Osteocyte (in vitro differentiated cells): ENCODE data around the gene HAUS5. TPM values are rescaled to one million over a fixed set of nuclear protein-coding genes. Genes with fewer than 3 reads are reported as not detected.
"Not testable (repeated sequence)": the region's sequence is repeated elsewhere in the genome, so short reads cannot be mapped to it uniquely, and the experiment has no call there.

Source experiments
- DNase-seq: peaks from one replicate; pipeline ENCODE4 v3.0.0; 2021; ENCODE audit warnings: mixed read lengths; ENCODE audit not compliant: unreplicated experiment; ENCODE audit errors: extremely low spot score
- H3K27ac Mint-ChIP-seq: one replicate; pipeline ENCODE4 v1.8.0; 2021; ENCODE audit warnings: mild to moderate bottlenecking, mixed read lengths; ENCODE audit not compliant: unreplicated experiment
- H3K27me3 Mint-ChIP-seq: one replicate; pipeline ENCODE4 v1.8.0; 2021; ENCODE audit warnings: mixed read lengths; ENCODE audit not compliant: unreplicated experiment
- H3K36me3 Mint-ChIP-seq: one replicate; pipeline ENCODE4 v1.8.0; 2021; ENCODE audit warnings: mixed read lengths; ENCODE audit not compliant: unreplicated experiment
- H3K4me1 Mint-ChIP-seq: one replicate; pipeline ENCODE4 v1.8.0; 2021; ENCODE audit warnings: mixed read lengths; ENCODE audit not compliant: unreplicated experiment
- H3K4me3 Mint-ChIP-seq: one replicate; pipeline ENCODE4 v1.8.0; 2021; ENCODE audit warnings: mild to moderate bottlenecking, moderate library complexity, mixed read lengths; ENCODE audit not compliant: unreplicated experiment
- H3K9me3 Mint-ChIP-seq: one replicate; pipeline ENCODE4 v1.8.0; 2021; ENCODE audit warnings: mixed read lengths; ENCODE audit not compliant: unreplicated experiment
- total RNA-seq: library from RNA; stranded (reverse); gene quantifications from 2 replicates; pipeline ENCODE4 v1.2.1, GENCODE V29; 2021
- TF ChIP-seq, protein P1 (sequence below): fragments of 200-600 bp; sonication (generic); IDR thresholded peaks from 2 replicates; pipeline ENCODE4 v1.5.0; 2021; ENCODE audit warnings: antibody characterized with exemption, mild to moderate bottlenecking, moderate library complexity

Gene HAUS5
- total RNA-seq, 1 donor from 2014 or later = 15.0 TPM

DNA sequence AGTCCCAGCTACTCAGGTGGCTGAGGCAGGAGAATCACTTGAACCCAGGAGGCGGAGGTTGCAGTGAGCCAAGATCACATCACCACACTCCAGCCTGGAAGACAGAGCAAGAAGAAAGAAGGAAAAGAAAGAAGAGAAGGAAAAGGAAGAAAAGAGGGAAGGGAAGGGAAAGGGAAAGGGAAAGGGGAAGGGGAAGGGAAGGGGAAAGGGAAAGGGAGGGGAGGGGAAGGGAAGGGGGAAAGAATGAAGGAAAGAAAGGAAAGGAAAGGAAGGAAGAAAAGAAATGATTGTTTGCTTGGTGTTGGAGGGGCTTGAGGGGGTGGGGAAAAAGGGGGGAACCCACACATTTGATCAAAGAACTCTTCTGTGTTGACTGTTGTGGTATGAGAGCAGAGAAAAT lies 16.6 kb upstream of the HAUS5 start:
- Mint-ChIP-seq H3K9me3 (no peaks in the 10 kb centered on the region), H3K27me3 (peaks cover 8% of the 10 kb centered on the region), H3K4me1 (peaks cover 1% of the 10 kb centered on the region), H3K27ac (no peak overlapping the region), H3K4me3 (no peak overlapping the region), H3K36me3 (no peaks in the 10 kb centered on the region)
- TF ChIP-seq, protein P1, sequence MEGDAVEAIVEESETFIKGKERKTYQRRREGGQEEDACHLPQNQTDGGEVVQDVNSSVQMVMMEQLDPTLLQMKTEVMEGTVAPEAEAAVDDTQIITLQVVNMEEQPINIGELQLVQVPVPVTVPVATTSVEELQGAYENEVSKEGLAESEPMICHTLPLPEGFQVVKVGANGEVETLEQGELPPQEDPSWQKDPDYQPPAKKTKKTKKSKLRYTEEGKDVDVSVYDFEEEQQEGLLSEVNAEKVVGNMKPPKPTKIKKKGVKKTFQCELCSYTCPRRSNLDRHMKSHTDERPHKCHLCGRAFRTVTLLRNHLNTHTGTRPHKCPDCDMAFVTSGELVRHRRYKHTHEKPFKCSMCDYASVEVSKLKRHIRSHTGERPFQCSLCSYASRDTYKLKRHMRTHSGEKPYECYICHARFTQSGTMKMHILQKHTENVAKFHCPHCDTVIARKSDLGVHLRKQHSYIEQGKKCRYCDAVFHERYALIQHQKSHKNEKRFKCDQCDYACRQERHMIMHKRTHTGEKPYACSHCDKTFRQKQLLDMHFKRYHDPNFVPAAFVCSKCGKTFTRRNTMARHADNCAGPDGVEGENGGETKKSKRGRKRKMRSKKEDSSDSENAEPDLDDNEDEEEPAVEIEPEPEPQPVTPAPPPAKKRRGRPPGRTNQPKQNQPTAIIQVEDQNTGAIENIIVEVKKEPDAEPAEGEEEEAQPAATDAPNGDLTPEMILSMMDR = no peak
- no peak for DNase-seq

DNA sequence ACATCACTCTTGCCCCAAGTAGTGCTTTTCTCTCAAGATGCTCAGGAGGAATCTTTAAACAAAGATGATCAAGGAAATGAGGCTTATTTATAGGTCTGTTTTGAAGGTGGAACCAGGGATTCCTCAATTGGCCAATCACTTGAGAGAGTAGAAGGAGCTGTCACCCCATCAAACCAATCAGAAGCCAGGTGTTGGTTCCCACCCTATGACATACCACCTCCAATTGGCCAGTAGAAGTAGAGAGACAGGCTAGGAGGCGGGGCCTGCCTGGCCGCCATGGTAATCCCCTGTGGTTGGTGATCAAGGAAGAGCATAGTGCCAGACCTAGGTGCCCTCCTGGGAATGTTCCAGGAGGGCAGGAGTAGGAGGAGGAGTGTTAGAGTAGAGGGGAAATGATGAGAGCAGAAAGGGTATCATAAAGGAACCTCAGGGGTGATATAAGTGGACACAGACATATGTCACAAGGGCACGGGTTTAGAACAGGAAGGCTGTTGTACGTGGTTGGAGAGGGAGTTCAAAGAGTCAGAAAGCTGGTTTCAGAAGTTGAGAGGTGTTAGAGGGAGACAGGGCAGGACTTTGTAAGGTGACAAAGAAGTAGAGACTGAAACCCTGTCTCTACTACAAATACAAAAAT lies 16.1 kb upstream of the HAUS5 start:
- Mint-ChIP-seq H3K9me3 (no peaks in the 10 kb centered on the region), H3K4me1 (peaks cover 1% of the 10 kb centered on the region), H3K36me3 (no peaks in the 10 kb centered on the region), H3K27me3 (peaks cover 8% of the 10 kb centered on the region), H3K27ac (no peak overlapping the region), H3K4me3 (no peak overlapping the region)
- DNase-seq = no peak
- TF ChIP-seq, protein P1 = no peak

DNA sequence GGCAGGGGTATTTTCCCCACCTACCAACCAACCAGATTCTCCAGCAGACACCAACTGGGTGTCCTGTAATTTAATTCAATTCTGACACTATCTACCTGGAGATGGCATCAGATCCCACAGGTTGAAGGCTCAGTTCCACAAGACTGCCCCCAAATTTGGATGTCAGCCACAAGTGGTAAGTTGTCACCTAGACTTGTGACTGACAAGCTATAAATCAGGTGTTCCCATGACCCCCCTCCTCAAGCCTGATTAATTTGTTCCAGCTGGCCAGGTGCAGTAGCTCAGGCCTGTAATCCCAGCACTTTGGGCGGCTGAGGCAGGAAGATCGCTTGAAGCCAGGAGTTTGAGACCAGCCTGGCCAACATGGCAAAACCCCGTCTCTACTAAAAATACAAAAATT lies 10.6 kb upstream of the HAUS5 start:
- Mint-ChIP-seq H3K4me3 (no peak overlapping the region), H3K36me3 (no peaks in the 10 kb centered on the region), H3K27ac (no peak overlapping the region), H3K4me1 (peaks cover 1% of the 10 kb centered on the region), H3K9me3 (no peaks in the 10 kb centered on the region), H3K27me3 (peaks cover 7% of the 10 kb centered on the region)
- DNase-seq = no peak
- TF ChIP-seq, protein P1 = no peak

DNA sequence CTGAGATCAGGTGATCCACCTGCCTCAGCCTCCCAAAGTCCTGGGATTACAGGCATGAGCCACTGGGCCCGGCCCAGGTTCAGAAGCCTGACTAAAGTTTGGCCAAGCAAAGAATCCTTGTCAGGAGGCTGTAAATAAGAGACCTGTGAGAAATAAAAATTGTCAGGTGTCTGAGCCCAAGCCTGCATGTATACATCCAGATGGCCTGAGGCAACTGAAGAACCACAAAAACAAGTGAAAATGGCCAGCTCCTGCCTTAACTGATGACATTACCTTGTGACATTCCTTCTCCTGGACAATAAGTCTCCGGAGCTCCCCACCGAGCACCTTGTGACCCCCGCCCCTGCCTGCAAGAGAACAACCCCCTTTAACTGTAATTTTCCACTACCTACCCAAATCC lies 8.1 kb upstream of the HAUS5 start:
- H3K36me3 Mint-ChIP-seq, H3K27me3 Mint-ChIP-seq, H3K27ac Mint-ChIP-seq, H3K4me3 Mint-ChIP-seq, H3K4me1 Mint-ChIP-seq, DNase-seq: not testable (repeated sequence)
- H3K9me3 Mint-ChIP-seq = peaks cover 13% of the 10 kb centered on the region

DNA sequence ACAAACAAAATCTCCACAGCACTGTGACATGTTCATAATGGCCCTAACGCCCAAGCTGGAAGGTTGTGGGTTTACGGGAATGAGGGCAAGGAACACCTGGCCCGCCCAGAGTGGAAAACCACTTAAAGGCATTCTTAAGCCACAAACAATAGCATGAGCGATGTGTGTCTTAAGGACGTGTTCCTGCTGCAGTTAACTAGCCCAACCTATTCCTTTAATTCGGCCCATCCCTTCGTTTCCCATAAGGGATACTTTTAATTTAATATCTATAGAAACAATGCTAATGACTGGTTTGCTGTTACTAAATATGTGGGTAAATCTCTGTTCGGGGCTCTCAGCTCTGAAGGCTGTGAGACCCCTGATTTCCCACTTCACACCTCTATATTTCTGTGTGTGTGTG lies 5.4 kb upstream of the HAUS5 start:
- H3K27ac Mint-ChIP-seq, H3K4me1 Mint-ChIP-seq, DNase-seq, H3K36me3 Mint-ChIP-seq, H3K27me3 Mint-ChIP-seq, H3K4me3 Mint-ChIP-seq: not testable (repeated sequence)
- H3K9me3 Mint-ChIP-seq = peaks cover 13% of the 10 kb centered on the region

DNA sequence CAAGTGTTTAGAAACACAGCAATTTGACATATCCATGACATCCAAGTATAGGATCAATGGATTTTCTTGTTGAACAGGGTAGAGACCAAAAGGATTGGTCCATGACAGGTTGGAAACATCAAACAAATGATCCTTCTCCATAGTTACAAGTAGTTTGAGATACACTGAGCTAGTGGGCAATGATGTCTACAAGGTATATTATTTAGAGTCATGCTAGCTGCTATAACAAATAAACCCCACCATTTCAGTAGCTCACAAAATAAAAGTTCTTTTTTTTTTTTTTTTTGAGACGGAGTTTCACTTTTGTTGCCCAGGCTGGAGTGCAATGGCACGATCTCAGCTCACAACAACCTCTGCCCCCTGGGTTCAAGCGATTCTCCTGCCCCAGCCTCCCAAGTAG lies 4.9 kb upstream of the HAUS5 start:
- TF ChIP-seq, protein P1 = no peak
- Mint-ChIP-seq H3K27ac (no peak overlapping the region), H3K27me3 (peaks cover 3% of the 10 kb centered on the region), H3K4me3 (no peak overlapping the region), H3K4me1 (peaks cover 7% of the 10 kb centered on the region), H3K9me3 (peaks cover 13% of the 10 kb centered on the region), H3K36me3 (no peaks in the 10 kb centered on the region)
- no peak for DNase-seq
